Medulla oblongata (tissue), 1 donor: ENCODE data around the gene PPIP5K1.

Source experiments
- DNase-seq: peaks from one replicate; pipeline ENCODE4 v3.0.0-alpha.2; 2015; ENCODE audit errors: extremely low spot score

The PPIP5K1 gene

DNA sequence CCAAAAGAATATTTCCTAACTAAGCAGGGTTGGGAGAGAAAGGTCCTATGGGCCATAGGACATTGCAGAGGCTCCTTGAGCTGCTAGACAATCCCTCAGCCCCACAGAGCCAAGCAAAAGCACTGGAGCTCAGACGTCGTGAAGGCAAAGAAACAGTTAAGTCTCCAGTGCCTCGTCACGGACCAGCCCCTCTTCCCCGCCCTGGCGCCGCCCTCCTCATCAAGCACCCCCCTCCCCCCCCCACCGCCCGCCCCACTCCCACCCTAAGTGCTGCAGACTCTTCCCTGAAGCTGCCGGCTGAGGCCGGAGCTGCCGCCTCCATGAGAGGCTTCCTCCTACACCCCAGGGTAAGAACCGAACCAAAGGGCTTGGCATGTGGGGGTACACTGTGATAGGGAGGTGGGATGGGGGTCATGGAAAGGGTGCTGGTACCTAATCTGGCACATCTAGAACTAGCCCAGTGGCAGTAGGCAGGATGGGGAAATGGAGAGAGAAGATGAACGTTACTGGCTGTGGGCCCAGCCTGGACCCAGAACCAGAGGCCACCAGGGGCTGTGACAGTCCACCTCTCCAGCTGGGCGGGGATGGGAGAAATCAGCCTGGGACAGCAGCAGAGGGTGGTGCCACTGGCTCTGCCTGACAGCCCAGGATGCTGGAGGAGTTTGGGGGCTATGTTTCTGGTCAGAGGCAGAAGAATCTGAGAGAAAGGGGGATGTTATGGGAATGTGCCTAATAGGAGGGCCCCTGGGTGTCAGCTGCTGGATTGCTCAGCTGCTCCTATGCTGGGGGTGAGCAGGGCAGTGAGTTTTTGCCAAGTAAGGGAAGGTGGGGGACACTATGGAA is 72.4 kb downstream of the PPIP5K1 start, which contains the start of gene MAP1A:
MAP1A (plus strand) TSS at position 255 of the 843 bp plus-strand sequence. CDS start 3,866 bp downstream, outside the sequence.
- DNase-seq, result peak; percentile 70

DNA sequence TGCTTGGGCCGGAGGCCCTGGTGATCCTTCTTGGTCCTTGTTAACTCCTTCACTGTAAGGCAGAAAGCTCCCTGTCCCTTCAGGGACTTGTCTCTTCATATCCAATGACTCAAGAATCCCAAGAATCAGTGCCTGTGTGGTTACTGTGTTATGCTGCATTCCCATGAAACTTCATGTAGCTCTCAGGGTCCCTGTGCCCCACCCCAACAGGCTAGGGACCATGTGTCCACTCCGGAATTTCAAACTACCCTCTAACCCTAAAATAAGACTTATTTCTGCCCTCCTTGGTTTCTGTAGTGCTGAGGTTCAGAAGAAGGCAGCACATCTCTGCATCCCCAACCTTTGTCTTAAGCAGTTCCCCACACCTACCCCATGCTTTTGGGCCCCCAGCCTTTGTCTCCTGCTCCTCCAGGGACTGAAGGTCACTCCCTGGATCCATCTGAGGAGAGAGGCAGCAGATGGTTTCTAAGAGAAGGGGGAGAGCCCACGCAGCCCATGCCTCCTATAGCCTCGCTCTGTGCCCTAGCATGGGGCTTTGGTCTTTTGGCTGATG is 73.1 kb downstream of the PPIP5K1 start:
- peak; percentile 52 for DNase-seq

DNA sequence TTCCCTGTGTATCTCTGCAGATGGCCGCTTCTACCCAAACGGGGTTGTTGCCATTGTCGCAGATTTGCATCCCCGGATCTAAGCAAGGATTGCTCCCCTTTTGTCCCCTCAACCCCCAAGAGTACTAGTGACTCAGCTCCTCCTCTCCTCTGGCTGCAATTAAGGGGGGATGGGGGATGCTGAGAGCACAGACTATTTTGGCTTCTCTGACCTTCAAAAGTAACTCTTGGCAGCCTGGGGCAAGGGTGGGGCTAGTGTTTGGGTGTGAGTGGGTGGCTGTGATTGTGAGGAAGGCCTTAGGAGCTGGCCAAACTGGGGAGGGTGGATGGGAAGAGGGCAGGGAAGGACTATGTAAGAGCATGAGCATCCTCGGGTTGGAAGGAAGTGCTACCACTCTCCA is 73.8 kb downstream of the PPIP5K1 start:
- DNase-seq, result peak; percentile 45

DNA sequence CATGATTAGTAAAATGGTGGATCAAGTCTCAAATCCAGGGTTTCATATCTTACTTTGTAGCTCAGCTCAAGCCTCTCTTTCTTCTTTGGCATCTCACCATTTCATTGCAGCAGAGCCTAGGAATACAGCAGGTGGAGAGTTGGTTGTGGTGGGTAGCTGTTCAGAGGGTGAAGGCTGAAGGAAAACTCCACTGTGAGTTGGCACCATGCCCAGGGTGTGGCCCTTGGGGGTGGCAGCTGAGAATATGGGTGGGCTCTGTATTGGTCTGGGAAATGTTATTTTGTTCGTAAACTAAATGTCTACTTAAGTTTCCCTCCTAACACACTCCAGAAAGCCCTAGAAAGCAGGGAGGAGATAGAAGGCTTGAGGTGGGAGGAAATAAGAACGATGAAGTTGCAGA is 74.3 kb downstream of the PPIP5K1 start:
- no peak for DNase-seq

DNA sequence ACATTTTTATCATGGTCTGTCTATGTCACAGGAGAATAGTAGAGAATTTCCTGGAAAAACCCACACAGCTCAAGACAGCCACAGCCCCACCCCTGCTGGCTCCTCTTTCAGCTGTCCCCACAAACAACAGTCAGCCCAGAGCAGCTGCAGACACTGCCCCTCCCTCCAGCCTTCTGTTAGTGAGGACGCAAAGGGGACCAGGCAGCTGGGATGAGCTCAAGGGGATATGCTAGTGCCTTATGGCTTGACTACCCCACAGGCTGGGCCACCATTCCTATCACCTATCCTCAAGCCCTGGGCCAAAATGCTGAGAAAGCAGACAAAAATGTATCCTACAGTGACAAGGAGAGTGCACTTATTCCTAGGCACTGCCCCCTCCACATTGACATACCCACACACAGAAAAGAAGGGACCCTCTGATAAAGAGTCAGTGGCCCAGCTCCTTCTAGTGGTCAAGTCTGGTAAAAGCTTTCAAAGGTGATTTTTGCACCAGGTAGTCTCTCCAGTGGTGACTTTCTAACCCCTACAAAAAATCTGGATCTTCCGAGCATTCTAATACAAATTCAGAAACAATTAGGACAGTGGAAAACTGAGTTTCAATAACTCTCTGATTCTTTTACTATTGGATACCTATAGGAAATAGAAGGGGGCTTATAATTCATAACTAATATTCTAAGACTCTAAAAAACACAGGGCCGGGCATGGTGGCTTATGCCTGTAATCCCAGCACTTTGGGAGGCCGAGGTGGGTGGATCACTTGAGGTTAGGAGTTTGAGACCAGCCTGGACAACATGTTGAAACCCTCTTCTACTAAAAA is 75.6 kb downstream of the PPIP5K1 start:
- DNase-seq, result peak; percentile 90

DNA sequence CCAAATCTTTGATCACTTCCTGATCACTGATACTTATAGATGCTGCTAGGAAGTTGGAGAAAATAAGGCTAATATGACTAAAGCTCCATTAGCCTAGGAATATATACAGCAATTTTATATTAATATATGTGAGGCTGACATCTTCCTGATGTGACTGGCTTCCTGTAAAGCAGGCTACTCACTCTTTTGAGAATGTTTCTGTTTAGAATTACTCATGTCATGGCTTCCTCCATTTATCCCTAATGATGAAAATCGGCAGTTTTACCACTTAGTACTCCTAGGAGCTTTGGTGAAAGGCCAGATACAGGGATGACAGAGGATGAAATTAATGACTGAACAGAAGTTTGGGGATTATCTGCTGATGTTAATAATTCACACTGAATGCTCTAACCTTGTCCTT is 76.5 kb downstream of the PPIP5K1 start:
- DNase-seq, result no peak

DNA sequence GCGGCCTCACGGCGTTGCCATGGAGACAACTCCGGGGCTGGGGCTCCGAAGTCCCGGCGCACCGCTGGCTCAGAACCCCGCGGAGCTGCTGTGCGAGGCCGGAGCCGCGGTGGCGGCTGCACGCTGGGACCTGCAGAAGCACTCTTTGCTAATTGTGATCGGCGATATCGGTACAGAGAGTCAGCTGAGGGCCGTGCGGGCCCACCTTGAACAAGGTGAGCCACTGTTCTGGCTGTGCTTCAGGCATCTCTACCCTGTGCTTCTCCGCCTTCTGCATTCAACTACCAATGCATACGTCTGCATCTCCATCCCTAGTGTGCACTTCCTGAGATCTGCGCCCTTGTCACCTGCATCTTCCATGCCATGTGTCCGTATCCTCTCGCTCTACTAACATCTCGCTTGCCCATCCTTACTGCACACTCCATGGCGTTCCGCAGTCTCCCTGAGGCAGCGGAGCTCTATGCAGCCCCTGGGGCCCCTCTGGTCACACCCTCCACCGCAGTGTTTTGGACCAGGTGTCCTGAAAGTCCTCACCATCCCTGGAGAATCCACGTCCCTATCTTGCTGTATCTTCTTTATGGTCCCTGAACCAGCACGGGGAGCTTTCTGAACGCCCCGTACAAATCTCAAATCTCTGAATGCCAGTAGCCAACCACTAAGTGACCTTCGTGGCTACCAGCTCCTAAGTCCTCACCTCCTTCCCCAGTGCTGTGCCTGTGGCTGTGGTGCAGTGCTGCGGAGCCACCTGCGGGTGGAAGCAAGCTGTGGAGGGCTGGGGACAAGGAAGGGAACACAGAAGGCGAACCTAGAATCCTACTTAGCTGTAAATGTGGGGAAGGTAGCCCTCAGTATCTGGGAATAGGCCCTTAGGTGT is 78.8 kb downstream of the PPIP5K1 start:
- DNase-seq, result peak; percentile 43

DNA sequence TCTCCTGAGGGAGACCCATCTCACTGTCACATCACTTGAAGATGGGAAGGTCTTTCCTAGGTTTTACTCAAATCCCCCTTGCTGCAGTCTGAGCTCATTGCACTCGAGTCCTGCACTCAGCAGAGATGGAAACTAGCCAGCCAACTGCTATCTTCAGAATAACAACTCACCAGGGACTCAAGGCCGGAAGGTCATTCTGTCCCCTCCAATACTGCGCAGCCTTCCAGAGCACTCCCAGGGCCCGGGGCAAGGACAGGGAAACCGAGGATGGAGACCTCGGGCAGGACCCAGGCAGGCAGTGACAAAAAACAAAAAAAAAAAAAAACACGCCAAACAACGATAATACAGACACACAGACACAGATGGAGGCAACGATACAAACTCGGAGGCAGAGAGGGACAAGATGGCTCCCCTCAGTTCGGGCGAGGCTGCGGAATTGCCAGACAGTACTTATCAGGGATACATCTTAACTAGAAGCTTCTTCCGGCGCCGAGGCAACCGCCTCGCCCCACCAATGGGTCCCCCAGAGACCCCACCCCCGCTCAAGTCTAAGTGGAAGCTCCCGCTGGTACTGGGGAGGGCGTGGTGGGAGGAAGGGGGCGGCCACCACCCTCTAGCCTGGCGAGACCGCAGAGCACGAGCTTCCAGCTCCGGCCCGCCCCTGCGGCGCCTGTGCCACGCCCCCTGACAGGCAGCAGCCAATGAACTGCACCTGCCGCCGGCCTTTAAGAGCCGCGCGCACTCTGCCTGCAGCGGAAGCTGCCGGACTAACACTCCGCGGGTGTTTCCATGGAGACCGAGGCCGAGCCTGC is 79.6 kb downstream of the PPIP5K1 start:
- DNase-seq, result peak; percentile 99

DNA sequence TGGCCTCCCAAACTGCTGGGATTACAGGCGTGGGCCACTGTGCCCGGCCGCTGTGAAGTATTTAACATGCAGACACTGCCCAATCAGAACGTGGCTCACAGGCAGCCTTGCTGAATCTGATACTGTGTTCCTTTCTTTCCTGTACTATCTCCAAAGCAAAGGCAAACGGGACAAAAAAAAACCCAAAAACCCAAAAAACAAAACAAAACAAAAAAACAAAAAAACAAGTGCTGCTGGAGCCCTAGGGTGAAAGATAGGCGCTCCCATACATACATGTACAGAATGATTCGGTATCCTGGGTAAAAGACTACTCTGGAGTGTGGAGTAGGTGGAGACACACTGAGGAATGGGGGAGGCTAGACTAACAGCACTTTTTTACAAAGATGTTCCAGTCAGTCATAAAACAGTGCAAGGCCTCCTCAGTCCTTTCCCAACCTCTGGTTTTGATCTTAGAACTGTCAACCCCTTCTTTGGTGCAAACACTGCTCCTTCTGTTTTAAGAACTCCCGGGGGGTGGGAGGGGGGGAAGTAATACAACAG is 80.3 kb downstream of the PPIP5K1 start:
- DNase-seq, result no peak

DNA sequence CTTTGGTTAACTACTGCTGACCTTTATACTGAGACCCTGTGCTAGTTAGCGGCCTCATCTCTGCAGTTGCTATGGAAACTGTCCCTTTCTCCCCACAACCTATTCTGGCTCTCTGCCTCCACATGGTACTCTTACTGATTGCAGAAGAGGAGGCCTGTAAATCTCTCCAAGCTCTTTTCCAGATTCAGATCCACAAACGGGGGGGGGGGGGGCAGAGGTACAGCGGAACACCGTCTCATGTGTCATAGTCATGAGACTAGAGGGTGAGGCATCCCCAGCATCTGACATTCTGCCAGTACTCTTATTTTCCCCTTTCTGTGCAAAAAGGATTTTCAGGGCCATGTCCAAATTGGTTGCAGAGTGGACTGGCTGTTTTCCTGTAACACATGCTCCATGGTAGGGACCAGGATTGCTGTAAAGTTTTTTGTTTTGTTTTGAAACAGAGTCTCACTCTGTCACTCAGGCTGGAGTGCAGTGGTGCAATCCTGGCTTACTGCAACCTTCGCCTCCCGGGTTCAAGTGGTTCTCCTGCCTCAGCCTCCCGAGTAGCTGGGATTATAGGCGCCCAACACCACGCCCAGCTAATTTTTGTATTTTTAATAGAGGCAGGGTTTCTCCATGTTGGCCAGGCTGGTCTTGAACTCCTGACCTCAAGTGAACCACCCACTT is 80.9 kb downstream of the PPIP5K1 start:
- DNase-seq, result peak; percentile 23

DNA sequence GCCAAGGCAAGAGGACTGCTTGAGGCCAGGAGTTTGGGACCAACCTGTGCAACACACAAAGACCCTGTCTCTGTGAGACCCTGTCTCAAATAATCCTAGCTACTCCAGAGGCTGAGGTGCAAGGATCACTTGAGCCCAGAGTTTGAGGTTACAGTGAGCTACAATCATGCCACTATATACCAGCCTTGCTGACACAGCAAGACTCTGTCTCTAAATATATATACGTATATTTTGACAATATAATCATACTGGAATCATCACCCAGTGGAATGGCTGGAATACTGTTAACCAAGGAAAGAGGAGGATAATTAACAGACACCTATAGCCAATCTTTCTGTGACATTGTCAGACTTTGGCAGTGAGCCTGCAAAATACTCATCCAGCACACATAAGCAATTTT is 81.6 kb downstream of the PPIP5K1 start:
- no peak for DNase-seq

DNA sequence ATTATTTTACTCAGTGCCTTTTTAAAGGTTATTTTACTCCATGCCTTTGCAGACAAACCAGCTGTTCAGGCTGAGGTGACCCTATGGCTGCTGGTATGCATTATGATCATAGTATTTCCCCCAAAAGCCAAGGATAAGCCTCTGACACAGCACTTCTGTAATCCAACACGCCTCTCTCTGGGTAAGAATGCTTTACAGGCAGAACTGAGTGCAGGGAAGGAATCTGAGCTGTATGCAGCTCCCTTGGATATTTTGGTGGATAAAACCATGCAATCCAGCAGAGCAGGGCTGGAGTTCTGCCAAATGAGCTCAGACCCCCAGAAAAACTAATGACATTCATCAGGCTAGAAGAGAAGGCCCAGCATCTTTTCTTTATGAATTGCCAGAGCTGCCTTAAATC is 84.3 kb downstream of the PPIP5K1 start:
- DNase-seq, result no peak

DNA sequence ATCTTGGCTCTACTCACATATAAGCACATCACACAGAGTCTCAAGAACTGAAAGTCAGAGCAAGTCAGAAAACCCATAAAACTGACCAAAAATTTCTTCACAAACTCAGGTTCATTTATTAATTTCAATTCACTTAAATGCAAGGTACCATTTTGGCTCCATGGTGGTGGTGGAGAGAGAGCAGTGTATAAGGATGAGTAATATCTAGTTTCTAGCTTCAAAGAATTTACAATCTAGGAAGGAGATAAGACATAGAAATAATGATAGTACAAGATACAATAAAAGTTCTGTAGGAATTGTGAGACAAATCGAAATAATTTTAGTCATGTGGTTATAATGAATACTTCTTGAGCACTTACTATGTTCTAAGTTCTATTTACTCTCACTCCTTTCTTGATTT is 90.4 kb downstream of the PPIP5K1 start:
- DNase-seq, result no peak

DNA sequence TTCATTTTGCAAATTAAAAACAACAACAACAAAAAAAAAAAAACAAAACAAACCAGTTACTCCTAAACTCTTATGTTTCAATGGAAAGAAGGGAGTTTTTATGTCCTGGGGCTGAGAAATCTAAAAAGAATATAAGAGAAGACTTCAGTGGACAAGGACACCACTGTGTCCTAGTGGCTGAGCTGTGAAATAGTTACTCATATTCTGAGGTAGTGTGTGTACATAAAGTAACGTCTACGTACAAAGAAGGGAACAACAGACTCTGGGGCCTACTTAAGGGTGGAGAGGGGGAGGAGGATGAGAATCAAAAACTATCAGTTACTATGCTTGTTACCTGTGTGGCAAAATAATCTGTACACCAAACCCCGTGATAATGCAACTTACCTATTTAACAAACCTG is 91.0 kb downstream of the PPIP5K1 start:
- no peak for DNase-seq

DNA sequence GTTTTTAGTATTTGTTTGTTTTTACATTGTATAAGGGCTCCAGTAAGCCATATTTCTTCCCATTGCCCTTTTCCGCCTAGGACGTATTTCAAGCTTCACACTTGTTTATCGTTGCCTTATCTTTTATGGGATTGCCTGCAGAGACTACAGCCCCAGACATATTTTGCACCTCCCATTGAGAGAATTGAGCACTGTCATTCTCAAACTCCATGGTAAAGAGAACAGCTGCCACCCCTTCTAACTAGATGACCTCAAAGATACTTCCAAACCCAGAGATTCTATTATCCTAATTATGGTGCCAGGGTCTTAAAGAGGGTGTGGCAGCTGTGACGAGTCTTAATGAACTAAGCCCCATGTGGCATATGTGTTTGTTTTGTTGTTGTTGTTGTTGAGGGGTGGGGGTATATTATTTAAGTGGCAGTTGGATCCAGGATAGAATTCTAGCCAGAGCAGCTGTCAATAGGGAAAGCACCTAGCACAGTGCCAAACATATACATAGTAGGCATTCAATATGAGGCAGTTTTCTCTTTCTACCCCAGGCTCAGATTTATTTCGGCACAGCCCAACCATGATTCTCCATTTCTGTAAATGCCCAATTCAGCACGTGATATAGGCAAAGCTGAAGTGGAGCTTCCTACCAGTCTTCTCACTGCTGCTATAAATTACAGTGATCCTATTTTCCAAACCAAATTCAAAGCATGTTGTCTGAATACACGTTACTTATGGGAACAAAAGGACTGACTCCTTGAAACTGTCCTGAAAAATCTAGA is 96.1 kb downstream of the PPIP5K1 start:
- no peak for DNase-seq

DNA sequence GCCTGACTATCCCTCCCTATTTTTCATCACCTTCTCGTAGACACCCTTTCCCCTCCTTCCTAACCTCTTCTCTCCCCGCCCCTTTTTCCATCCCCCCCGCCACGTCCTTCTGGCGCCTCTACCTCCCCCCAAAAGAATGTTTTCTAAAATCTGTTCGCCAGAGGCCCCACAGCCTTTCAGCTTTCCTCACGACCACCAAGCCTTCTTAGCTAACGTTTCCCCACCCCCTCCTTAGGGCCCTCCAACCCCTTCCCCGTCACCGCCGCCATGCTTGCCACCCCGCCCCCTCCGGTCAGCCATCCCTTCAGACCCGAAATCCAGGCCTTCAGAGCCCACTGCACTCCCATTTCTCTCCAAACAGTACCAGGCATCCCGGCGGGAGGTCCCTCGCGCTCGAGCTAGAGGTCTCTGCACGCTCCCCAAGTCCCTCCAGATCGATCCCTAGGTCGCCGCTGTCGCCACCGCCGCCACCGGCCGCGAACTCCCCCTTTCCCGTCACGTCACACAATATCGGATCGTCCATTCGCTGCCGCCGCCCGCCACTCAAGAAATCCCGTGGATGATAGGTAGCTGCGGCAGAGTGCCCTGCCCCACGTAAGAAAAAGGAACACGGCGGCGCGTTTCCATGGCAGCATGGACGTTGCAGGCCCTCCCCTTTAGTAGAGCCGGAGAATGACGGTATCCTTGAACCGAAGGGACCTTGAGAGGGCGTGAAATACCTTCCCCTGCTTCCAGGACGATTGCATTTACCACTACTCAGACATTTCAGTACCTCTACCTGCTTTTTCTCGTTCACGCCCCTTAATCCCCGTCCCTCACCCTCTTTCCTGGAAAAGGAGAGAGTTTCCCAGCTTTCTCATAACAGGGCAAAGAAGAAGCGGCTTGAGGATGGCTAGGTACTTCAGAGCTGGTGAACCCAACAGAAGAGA is 97.1 kb downstream of the PPIP5K1 start, which contains the start of gene TP53BP1:
TP53BP1 (minus strand) TSS at position 484 of the 929 bp plus-strand sequence; CDS start at position 371, 113 bp downstream.
- peak; percentile 97 for DNase-seq

DNA sequence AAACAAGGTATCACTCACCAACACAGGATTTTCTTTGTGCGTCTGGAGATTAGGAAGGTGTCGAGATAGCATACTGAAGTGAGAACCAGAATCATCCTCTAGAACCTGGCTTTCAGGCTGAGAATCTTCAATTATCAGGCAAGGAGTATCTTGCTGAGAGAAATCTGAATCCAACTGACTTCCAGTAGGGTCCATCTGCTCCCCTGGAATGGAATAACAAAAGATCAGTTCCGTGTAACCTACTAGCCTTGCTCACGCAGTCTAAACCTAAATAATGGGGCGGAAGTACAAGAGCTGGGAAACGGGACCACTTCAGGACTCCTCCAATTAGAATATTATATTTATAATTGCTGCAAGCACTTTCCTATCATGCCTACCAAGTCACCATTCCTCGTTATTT is 97.7 kb downstream of the PPIP5K1 start:
- DNase-seq, result no peak

DNA sequence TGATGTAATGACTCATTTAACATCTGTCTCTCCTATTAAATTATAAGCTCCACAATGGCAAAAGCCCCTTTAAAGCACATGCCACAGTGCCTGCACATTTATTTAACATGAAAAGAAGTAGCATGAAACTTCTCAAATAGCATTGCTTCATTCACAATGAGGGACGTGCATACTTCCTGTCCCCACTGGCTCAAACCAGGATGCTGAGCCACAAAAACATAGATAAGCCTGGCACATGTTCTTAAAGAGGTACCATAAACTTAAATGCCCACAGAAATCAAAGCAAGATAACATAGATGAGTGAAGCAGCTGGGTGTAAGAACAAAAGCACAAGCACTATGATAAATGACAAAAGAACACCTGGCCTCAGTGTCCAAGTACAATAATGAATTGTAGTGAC is 100.8 kb downstream of the PPIP5K1 start:
- DNase-seq, result no peak
